ENCODE measurements around the gene LMBRD2. TPM values are rescaled to one million over a fixed set of nuclear protein-coding genes. Genes with fewer than 3 reads are reported as not detected.

Gene LMBRD2
- total and polyA plus RNA-seq, 2 donors (not counting 3 experiments of a cell fraction or from before 2014, with no cell fraction given) = 1.2 to 5.2 TPM

GRCh38 chr5:36168737-36169136 is 17.1 kb upstream of the LMBRD2 start:
- intact Hi-C loops (cut with micrococcal nuclease) = no loop called here
- H3K4me3 ChIP-seq (replicated peaks in 1 of 3; ENCODE audit: insufficient read depth in 1 of 3, low read depth in 1 of 3, low read length in 3 of 3) = no peak overlapping the region
- no peak overlapping the region for H3K27ac ChIP-seq (ENCODE audit: insufficient read depth, low read depth, low read length)
- H3K36me3 ChIP-seq (ENCODE audit: control insufficient read depth in 2 of 2, extremely low read depth in 1 of 2, insufficient read depth in 2 of 2, low read length in 2 of 2) = peaks cover 7 to 20% of the 10 kb centered on the region in 2 experiments
- no peak overlapping the region for H3K9ac ChIP-seq (replicated peaks; ENCODE audit: extremely low read depth, insufficient read depth, low read length)
- no peaks in the 10 kb centered on the region for H4K20me1 ChIP-seq (replicated peaks; ENCODE audit: control insufficient read depth, extremely low read depth, insufficient read depth, low read length)
- peaks cover 2% of the 10 kb centered on the region for H3K79me2 ChIP-seq (ENCODE audit: control insufficient read depth, insufficient read depth, low read length)
- H2AFZ ChIP-seq (ENCODE audit: low read depth, low read length) = no peak overlapping the region
- TF ChIP-seq MYC (IDR thresholded peaks at IDR 0.05; ENCODE audit: low read depth, low read length) = no peak
- H3K9me3 ChIP-seq (replicated peaks; ENCODE audit: control insufficient read depth, insufficient read depth, low read length) = no peaks in the 10 kb centered on the region
- ChIA-PET CTCF (interaction anchor here (0.8 to 3.5 kb wide), 2 partner anchors 10 to 57 kb away, joined by 3 to 20 read pairs; no protein-coding TSS in a partner anchor), POLR2A (no interaction called here)
- no peak overlapping the region for H3K4me2 ChIP-seq (ENCODE audit: insufficient read depth, low read length)
- no TSS peak for BruUV-seq (replicated peaks)
- FAIRE-seq (no peak), DNase-seq (ENCODE audit: low read depth, low spot score) (no peak)
- dilution Hi-C loops (cut with MboI; ENCODE audit: extremely low pct_ligation_motif_present, low sequenced_read_pairs) = no loop called here
- no peaks in the 10 kb centered on the region for H3K27me3 ChIP-seq (ENCODE audit: control insufficient read depth in 2 of 2, insufficient read depth in 2 of 2, low read length in 2 of 2)
- H3K9me1 ChIP-seq (replicated peaks; ENCODE audit: control insufficient read depth, extremely low read depth, insufficient read depth, low read length) = no peaks in the 10 kb centered on the region
- no peaks in the 10 kb centered on the region for H3K4me1 ChIP-seq (ENCODE audit: control insufficient read depth, extremely low read depth, insufficient read depth, low read length)

- Histone ChIP-seq H3K9me1 (replicated peaks; ENCODE audit: control insufficient read depth, extremely low read depth, insufficient read depth, low read length) (no peaks in the 10 kb centered on the region), H3K27me3 (ENCODE audit: control insufficient read depth in 2 of 2, insufficient read depth in 2 of 2, low read length in 2 of 2) (no peaks in the 10 kb centered on the region), H3K9ac (replicated peaks; ENCODE audit: extremely low read depth, insufficient read depth, low read length) (no peak overlapping the region), H3K27ac (ENCODE audit: insufficient read depth, low read depth, low read length) (no peak overlapping the region), H3K4me1 (ENCODE audit: control insufficient read depth, extremely low read depth, insufficient read depth, low read length) (no peaks in the 10 kb centered on the region), H3K9me3 (replicated peaks; ENCODE audit: control insufficient read depth, insufficient read depth, low read length) (no peaks in the 10 kb centered on the region), H3K4me3 (replicated peaks in 1 of 3; ENCODE audit: insufficient read depth in 1 of 3, low read depth in 1 of 3, low read length in 3 of 3) (no peak overlapping the region), H4K20me1 (replicated peaks; ENCODE audit: control insufficient read depth, extremely low read depth, insufficient read depth, low read length) (no peaks in the 10 kb centered on the region), H3K4me2 (ENCODE audit: insufficient read depth, low read length) (no peak overlapping the region), H3K36me3 (ENCODE audit: control insufficient read depth in 2 of 2, extremely low read depth in 1 of 2, insufficient read depth in 2 of 2, low read length in 2 of 2) (peaks cover 7 to 13% of the 10 kb centered on the region in 2 experiments), H2AFZ (ENCODE audit: low read depth, low read length) (no peak overlapping the region), H3K79me2 (ENCODE audit: control insufficient read depth, insufficient read depth, low read length) (peaks cover 6% of the 10 kb centered on the region)
- dilution Hi-C loops (cut with MboI; ENCODE audit: extremely low pct_ligation_motif_present, low sequenced_read_pairs) (no loop called here), intact Hi-C loops (cut with micrococcal nuclease) (no loop called here)
- no TSS peak for BruUV-seq (replicated peaks)
- TF ChIP-seq GATA2 (IDR thresholded peaks at IDR 0.05; ENCODE audit: insufficient read depth, insufficient read length, low read depth, low read length) (no peak), EZH2 (IDR thresholded peaks at IDR 0.05; ENCODE audit: borderline replicate concordance, low read depth, low read length, severe bottlenecking) (no peak), POLR2AphosphoS5 (IDR thresholded peaks at IDR 0.05; ENCODE audit: insufficient read depth, low read depth, low read length) (no peak), MYC (IDR thresholded peaks at IDR 0.05; ENCODE audit: low read depth, low read length) (no peak), JUN (IDR thresholded peaks at IDR 0.05; ENCODE audit: borderline replicate concordance, insufficient read depth, insufficient read length, low read depth) (no peak), POLR2A (IDR thresholded peaks at IDR 0.05; ENCODE audit: low read depth, low read length) (no peak), CTCF (IDR thresholded peaks at IDR 0.05; ENCODE audit: extremely low read depth in 1 of 2, insufficient read depth in 1 of 2, low read depth in 1 of 2, low read length in 2 of 2) (no peak), FOS (IDR thresholded peaks at IDR 0.05; ENCODE audit: borderline replicate concordance, insufficient read depth, low read length) (no peak), MAX (IDR thresholded peaks at IDR 0.05; ENCODE audit: insufficient read depth, insufficient read length) (no peak)
- no peak for DNase-seq (ENCODE audit: low read depth, low spot score)
- ChIA-PET CTCF (interaction anchor here (1.4 kb wide), 1 partner anchor 13 kb away, joined by 7 read pairs; no protein-coding TSS in a partner anchor), POLR2A (no interaction called here)
- FAIRE-seq = no peak
These were observed 12.8 kb upstream of the LMBRD2 start for GRCh38 chr5:36164461-36164860.

Data from endothelial cell of umbilical vein (primary cell).